ENCODE results near the gene THRB.

- TF ChIP-seq CTCF (IDR thresholded peaks at IDR 0.05; ENCODE audit: poor library complexity) (no peak), EZH2 (IDR thresholded peaks at IDR 0.05; ENCODE audit: borderline replicate concordance) (no peak), EZH2phosphoT487 (IDR thresholded peaks at IDR 0.05; ENCODE audit: low read depth, severe bottlenecking, unreplicated experiment) (no peak)
Measured at GRCh38 chr3:24290596-24290995, 204.1 kb downstream of the THRB start.
